WTC11 (cell line): Measurements from ENCODE around the gene CAMTA1.

Experiments used
- CREM ChIP-seq: sonication (generic); formaldehyde crosslinking; IDR thresholded peaks from 2 replicates; pipeline ENCODE4 v1.8.1; 2022; ENCODE audit warnings: mild to moderate bottlenecking, missing genetic modification reagents, moderate library complexity
- FOXP1 ChIP-seq: sonication (generic); formaldehyde crosslinking; IDR thresholded peaks from 2 replicates; pipeline ENCODE4 v1.8.0; 2022; ENCODE audit warnings: missing genetic modification reagents, mild to moderate bottlenecking, moderate library complexity, borderline replicate concordance
- SOX15 ChIP-seq: fragments of 250-450 bp; sonication (Bioruptor Pico); IDR thresholded peaks from 2 replicates; pipeline ENCODE4 v1.9.0; 2021; ENCODE audit warnings: mild to moderate bottlenecking
- TCF7 ChIP-seq: sonication (generic); formaldehyde crosslinking; IDR thresholded peaks from 2 replicates; pipeline ENCODE4 v1.8.0; 2022; ENCODE audit warnings: mild to moderate bottlenecking, low read depth, missing genetic modification reagents, moderate library complexity
- ZNF396 ChIP-seq: fragments of 250-450 bp; sonication (Bioruptor Pico); IDR thresholded peaks from 2 replicates; pipeline ENCODE4 v1.8.0; 2021; ENCODE audit warnings: mild to moderate bottlenecking, moderate library complexity, borderline replicate concordance
- TF ChIP-seq, protein P1 (sequence below): fragments of 200-600 bp; IDR thresholded peaks from 2 replicates; pipeline ENCODE4 v1.8.0; 2022; ENCODE audit warnings: antibody characterized with exemption
- TF ChIP-seq, protein P2 (sequence below): sonication (generic); formaldehyde crosslinking; IDR thresholded peaks from 2 replicates; pipeline ENCODE4 v1.8.1; 2023; ENCODE audit warnings: mild to moderate bottlenecking, missing genetic modification reagents
- TF ChIP-seq, protein P3 (sequence below): sonication (generic); formaldehyde crosslinking; IDR thresholded peaks from 2 replicates; pipeline ENCODE4 v1.8.1; 2023; ENCODE audit warnings: mild to moderate bottlenecking, missing genetic modification reagents, moderate library complexity
- TF ChIP-seq, protein P4 (sequence below): sonication (generic); formaldehyde crosslinking; IDR thresholded peaks from 2 replicates; pipeline ENCODE4 v1.8.0; 2022; ENCODE audit warnings: mild to moderate bottlenecking, missing genetic modification reagents
- TF ChIP-seq, protein P5 (sequence below): sonication (generic); formaldehyde crosslinking; conservative IDR thresholded peaks from 2 replicates; pipeline ENCODE4 v1.8.1; 2022; ENCODE audit warnings: mild to moderate bottlenecking, missing genetic modification reagents
- TF ChIP-seq, protein P6 (sequence below): sonication (generic); formaldehyde crosslinking; IDR thresholded peaks from 2 replicates; pipeline ENCODE4 v1.8.0; 2022; ENCODE audit warnings: mild to moderate bottlenecking, missing genetic modification reagents
- TF ChIP-seq, protein P7 (sequence below): sonication (generic); formaldehyde crosslinking; IDR thresholded peaks from 2 replicates; pipeline ENCODE4 v1.8.1; 2023; ENCODE audit warnings: mild to moderate bottlenecking, missing genetic modification reagents, borderline replicate concordance

DNA sequence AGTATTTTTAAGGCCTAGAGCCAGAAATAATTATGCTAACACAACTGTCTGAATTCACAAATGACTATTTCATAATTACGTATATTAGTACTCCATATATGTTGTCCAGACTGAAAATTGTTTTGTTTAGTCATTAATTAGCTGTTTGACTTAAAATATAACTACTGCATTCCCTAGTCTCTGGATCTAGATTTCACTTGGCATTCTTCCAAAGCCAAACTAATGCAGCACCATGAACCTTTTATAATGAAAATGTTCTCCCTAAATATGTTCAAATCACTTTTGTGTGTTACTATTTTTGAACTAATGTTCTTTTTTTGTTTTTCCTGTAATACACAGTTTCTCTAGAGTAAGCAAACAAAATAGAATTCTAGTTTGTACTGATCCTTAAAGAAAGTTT lies 46.1 kb downstream of the CAMTA1 start:
- TF ChIP-seq, protein P1, sequence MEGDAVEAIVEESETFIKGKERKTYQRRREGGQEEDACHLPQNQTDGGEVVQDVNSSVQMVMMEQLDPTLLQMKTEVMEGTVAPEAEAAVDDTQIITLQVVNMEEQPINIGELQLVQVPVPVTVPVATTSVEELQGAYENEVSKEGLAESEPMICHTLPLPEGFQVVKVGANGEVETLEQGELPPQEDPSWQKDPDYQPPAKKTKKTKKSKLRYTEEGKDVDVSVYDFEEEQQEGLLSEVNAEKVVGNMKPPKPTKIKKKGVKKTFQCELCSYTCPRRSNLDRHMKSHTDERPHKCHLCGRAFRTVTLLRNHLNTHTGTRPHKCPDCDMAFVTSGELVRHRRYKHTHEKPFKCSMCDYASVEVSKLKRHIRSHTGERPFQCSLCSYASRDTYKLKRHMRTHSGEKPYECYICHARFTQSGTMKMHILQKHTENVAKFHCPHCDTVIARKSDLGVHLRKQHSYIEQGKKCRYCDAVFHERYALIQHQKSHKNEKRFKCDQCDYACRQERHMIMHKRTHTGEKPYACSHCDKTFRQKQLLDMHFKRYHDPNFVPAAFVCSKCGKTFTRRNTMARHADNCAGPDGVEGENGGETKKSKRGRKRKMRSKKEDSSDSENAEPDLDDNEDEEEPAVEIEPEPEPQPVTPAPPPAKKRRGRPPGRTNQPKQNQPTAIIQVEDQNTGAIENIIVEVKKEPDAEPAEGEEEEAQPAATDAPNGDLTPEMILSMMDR: no peak
- TF ChIP-seq, protein P2, sequence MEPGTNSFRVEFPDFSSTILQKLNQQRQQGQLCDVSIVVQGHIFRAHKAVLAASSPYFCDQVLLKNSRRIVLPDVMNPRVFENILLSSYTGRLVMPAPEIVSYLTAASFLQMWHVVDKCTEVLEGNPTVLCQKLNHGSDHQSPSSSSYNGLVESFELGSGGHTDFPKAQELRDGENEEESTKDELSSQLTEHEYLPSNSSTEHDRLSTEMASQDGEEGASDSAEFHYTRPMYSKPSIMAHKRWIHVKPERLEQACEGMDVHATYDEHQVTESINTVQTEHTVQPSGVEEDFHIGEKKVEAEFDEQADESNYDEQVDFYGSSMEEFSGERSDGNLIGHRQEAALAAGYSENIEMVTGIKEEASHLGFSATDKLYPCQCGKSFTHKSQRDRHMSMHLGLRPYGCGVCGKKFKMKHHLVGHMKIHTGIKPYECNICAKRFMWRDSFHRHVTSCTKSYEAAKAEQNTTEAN: no peak
- TF ChIP-seq, protein P3, sequence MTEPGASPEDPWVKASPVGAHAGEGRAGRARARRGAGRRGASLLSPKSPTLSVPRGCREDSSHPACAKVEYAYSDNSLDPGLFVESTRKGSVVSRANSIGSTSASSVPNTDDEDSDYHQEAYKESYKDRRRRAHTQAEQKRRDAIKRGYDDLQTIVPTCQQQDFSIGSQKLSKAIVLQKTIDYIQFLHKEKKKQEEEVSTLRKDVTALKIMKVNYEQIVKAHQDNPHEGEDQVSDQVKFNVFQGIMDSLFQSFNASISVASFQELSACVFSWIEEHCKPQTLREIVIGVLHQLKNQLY (CRISPR knock-in tag): no peak
- TF ChIP-seq ZNF396 (CRISPR knock-in tag) (no peak), TCF7 (CRISPR knock-in tag) (no peak), CREM (CRISPR knock-in tag) (no peak), SOX15 (CRISPR knock-in tag) (no peak), FOXP1 (no peak)
- TF ChIP-seq, protein P4, sequence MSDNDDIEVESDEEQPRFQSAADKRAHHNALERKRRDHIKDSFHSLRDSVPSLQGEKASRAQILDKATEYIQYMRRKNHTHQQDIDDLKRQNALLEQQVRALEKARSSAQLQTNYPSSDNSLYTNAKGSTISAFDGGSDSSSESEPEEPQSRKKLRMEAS (CRISPR knock-in tag): no peak
- TF ChIP-seq, protein P5, sequence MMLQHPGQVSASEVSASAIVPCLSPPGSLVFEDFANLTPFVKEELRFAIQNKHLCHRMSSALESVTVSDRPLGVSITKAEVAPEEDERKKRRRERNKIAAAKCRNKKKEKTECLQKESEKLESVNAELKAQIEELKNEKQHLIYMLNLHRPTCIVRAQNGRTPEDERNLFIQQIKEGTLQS (CRISPR knock-in tag): no peak
- TF ChIP-seq, protein P6, sequence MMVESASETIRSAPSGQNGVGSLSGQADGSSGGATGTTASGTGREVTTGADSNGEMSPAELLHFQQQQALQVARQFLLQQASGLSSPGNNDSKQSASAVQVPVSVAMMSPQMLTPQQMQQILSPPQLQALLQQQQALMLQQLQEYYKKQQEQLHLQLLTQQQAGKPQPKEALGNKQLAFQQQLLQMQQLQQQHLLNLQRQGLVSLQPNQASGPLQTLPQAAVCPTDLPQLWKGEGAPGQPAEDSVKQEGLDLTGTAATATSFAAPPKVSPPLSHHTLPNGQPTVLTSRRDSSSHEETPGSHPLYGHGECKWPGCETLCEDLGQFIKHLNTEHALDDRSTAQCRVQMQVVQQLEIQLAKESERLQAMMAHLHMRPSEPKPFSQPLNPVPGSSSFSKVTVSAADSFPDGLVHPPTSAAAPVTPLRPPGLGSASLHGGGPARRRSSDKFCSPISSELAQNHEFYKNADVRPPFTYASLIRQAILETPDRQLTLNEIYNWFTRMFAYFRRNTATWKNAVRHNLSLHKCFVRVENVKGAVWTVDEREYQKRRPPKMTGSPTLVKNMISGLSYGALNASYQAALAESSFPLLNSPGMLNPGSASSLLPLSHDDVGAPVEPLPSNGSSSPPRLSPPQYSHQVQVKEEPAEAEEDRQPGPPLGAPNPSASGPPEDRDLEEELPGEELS (CRISPR knock-in tag): no peak
- TF ChIP-seq, protein P7, sequence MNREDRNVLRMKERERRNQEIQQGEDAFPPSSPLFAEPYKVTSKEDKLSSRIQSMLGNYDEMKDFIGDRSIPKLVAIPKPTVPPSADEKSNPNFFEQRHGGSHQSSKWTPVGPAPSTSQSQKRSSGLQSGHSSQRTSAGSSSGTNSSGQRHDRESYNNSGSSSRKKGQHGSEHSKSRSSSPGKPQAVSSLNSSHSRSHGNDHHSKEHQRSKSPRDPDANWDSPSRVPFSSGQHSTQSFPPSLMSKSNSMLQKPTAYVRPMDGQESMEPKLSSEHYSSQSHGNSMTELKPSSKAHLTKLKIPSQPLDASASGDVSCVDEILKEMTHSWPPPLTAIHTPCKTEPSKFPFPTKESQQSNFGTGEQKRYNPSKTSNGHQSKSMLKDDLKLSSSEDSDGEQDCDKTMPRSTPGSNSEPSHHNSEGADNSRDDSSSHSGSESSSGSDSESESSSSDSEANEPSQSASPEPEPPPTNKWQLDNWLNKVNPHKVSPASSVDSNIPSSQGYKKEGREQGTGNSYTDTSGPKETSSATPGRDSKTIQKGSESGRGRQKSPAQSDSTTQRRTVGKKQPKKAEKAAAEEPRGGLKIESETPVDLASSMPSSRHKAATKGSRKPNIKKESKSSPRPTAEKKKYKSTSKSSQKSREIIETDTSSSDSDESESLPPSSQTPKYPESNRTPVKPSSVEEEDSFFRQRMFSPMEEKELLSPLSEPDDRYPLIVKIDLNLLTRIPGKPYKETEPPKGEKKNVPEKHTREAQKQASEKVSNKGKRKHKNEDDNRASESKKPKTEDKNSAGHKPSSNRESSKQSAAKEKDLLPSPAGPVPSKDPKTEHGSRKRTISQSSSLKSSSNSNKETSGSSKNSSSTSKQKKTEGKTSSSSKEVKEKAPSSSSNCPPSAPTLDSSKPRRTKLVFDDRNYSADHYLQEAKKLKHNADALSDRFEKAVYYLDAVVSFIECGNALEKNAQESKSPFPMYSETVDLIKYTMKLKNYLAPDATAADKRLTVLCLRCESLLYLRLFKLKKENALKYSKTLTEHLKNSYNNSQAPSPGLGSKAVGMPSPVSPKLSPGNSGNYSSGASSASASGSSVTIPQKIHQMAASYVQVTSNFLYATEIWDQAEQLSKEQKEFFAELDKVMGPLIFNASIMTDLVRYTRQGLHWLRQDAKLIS (CRISPR knock-in tag): no peak
